Tongue (tissue), 2 donors: ENCODE measurements around the gene OSBPL6. TPM values are rescaled to one million over a fixed set of nuclear protein-coding genes. Genes with fewer than 3 reads are reported as not detected.

Experiments
- DNase-seq: peaks from one replicate; pipeline ENCODE4 v3.0.0-alpha.2; 2015
- total RNA-seq: library from RNA; depleted of rRNA; stranded (reverse); fragments of >200 nt; gene quantifications from one replicate; pipeline ENCODE4 v1.2.3, GENCODE V29; 2014

The OSBPL6 gene
- total RNA-seq, 1 donor from 2014 or later: 12.0 TPM

DNA sequence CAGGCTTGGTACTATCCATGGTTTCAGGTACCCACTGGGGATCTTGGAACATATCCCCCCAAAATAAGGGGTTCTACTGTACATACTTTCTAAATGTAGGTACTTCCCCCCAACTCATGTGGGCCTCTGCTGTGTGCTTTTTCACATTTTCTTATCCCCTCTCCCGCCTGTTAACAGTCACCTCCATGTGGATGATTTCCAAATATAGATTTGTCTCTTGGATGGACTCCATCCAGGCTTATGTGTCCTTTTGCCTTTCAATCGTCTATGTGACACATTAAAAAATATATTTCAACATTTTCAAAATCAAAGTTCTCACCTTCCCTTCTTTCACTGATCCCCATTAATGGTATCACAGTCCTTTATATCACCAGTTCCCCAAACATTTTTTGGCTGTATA, 44.4 kb downstream of the OSBPL6 start:
- no peak for DNase-seq

DNA sequence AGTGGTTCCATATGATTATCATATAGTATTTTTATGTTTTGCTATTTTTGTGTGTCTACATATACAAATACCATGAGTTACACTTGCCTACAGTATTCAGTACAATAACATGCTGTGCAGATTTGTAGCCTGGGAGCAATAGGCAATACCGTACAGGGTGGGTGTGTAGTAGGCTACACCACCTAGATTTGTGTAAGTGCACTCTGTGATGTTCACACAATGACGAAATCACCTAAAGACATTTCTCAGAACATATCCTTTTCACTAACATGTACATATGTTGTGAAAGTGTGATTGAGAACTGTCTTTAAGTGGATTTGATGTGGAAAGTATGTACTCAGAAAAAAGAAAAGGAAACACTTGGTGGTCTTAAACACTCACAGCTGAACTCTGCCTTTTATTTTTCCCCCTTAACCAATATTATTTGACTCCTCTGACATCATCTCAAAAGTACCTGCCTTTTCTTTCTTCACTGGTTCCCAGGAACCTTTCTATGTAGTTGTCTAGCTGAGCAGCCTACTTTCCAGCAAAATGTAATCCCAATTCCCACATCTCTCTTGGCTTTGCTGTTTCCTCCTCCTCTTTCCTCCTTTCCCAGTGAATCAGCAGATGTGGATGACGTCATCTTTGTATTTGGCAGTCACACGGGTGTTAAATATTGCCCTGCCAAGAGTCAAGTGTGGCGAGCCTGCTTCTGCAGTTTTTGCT, 47.7 kb downstream of the OSBPL6 start:
- peak; percentile 96 for DNase-seq

DNA sequence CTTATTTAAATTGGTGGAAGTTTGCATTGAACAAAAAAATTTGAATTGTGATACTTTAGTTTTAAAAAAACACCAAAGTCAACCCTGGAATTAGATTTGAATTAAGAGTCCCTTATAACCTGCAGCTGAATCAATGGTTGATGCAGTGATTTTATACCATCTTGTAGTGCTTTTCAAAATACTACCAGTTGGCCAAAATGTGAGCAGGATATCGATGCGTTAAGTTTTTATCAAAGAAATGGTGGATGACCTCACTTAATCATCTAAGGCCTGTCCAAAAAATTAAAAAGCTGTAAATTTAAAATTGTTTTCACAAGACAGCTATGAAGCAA, 48.2 kb downstream of the OSBPL6 start:
- DNase-seq: no peak

DNA sequence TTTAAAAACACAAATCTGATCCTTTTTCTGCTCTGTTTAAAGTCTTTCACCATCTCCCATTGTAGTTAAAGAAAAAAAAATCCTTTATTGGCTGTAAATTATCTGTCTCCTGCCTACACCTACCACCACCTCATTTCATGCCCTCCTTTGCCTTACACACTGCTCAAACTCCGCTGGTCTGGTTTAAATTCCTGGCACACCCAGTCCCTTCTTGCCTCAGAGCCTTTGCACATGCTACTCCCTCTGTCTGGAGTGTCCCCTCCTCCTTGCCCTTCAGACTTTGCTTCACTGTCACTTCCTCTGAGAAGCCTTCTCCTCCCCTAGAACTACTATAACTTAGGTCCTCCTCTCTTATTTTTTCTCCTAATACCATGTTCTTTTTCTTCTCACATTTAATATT, 49.6 kb downstream of the OSBPL6 start:
- no peak for DNase-seq

DNA sequence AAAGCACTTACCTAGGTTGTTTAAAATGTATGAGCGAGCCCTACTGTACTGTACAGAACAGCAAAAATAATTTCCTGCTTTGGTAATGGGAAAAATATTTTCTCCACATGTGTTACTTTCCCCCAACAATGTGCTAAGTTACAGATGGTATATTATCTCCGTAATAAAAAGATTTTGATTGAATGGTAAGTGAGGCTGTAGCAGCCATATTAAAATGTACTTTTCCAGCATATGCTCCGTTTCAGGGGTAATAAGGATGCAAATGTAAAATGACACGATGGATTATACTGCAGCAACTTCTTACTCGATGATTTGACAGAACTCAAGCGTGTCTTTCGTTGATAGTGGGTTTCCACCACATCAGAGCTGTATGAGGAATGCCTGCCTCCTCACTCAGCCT, 50.5 kb downstream of the OSBPL6 start:
- DNase-seq: peak; percentile 83

DNA sequence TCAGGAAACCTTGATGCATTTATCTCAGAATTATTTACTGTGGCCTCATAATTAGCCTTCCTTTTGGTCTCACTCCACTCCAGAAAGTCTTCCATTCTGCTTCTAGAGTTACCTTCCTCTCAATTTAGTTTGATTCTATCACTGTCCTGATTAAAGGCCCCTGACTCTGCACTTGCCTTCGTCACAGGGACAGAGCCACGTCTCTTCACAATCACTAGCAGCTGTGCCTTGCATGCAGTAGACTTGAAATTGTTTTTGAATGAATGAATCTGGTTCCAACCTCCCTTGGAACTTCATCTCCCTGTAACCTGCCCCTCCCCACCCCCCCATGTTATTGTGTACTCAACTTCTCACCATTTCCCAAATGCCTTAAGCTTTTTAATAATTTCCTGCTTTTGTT, 52.4 kb downstream of the OSBPL6 start:
- DNase-seq: peak; percentile 29

DNA sequence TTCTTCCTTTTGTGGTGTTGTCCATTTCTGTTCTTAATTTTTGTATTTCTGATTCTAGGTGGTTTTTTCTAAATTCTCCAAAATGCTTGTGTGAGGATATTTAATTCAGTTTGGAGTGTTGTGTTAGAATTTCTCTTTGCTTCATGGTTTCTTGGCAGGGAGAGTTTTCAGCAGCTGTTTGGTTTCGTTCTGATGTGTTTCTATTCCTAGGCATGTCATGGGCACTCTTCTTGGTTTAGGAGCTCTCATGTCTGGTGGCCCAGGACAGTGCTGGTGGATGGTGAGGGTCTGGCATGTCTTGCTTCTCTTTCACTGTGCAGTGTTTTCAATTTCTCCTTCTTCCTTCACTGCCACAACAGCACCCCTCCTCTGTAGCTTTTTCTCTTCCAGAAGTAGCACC, 52.9 kb downstream of the OSBPL6 start:
- peak; percentile 85 for DNase-seq

DNA sequence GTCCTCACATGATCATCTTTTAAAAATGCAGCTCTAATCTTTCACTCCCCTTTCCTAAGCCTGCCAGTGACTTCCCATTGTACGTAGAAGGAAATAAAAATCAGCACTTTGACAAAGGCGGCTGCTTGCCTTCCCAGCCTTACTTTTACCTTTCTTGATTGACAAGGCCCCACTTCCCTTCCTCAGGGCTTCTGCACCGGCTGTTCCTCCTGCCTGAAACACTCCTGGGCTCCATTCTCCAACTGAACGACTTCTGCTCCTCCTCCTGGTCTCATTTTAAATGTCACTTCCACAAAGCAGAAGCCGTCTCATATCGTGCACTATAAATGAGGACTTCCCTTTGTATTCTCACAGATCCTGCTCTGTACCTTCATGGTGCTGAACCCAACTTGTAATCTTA, 56.1 kb downstream of the OSBPL6 start:
- no peak for DNase-seq

DNA sequence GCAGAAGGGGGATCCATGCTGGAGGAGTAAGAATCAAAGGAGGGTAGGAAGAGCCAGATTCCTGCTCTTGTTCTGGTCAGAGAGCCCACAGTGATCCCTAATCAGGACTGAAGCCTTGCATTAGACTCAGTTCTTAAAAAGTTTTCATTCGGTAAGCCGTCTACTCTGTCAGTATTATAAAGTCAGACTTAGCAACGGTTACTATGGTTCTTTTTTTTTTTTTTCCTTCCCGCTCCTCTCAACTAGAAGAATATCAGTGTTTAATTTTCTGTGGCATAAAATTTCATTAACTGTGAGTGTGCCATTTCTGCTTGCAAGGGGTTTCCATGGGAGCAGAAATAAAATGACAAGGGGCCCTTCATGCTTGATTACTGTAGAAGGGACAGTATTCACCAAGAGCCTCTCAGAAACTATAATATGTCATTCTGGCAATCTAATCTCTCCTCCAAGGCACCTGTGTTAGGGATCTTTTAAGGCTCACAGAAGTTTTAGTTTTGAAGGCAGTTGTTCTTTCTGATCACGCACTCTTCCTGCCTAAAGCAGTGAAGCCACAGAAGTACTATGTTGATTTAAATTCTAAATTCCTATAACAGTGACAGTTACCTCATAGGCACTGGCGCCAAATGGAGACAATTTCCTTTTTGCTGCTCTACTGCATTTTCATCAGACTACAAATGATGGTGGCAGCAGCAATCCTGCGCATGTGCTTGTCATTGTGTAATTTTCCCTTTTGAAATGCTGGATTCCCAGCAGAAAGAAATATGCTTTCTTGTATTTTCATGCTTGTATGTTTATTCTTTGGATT, 57.0 kb downstream of the OSBPL6 start:
- DNase-seq: peak; percentile 81

DNA sequence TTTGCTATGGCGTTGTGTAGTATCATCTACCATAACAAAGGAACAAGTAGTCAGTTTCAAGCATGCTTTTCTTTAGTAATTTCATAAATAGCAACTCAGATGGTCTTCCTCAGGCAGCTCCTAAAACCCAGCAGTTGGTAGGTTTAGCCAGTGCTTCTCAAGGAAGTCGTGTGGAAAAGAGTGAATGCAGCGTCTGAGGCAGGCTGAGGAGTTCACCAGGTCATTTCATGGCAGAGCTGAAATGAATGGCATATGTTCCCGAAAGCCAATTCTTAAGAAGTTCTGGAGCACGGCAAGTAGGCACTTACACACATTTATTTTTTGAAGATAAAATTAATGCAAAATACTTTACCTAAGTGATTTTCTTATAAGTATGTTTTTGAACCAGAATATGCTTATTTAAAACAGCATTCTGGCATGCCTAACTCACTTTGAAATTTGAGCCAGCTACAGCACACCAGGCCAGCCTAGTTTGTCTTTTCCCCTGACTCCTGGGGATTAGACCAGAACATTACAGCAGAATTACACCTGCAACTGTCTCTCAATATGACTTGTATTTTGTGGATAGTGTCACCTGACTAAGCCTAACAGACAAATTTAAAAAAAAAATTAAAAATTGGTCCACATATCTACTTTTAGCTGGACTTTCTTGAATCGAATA, 62.2 kb downstream of the OSBPL6 start:
- DNase-seq: peak; percentile 72

DNA sequence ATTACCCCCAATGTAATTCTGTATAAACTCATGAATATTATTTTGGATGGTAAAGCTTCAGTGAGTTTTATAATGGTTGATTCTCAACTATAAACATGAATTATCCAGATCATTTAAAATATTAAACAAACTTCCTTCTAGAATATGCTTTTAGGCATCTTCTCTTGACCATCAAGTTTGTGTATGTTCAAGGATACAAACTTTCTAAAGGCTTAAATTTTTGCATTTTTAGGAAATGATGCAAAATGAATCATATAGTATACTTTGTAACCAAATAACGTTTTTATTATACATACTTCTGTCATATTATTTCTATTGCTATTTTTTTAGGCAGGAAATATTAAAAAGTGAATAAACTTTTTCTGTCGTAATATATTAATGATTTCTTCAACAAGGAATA, 62.8 kb downstream of the OSBPL6 start:
- no peak for DNase-seq

DNA sequence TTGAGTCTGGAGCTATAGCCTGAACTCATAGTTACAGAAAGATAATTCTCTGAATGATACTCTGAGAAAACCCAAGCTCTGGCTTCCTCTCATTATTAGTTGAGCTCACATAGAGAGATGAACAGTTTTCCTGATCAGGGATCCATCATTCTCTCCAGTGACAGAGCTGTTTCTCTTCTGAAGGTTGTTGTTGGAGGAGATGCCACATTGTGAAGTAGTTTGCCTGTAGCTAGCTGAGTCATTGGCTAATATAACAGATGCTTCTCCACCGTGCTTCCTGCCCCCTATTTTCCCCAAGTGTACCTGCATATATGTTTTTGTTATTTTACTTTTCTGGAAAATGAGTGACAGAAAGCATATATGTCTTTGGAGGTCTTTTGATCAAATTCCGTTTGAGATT, 64.6 kb downstream of the OSBPL6 start:
- DNase-seq: no peak

DNA sequence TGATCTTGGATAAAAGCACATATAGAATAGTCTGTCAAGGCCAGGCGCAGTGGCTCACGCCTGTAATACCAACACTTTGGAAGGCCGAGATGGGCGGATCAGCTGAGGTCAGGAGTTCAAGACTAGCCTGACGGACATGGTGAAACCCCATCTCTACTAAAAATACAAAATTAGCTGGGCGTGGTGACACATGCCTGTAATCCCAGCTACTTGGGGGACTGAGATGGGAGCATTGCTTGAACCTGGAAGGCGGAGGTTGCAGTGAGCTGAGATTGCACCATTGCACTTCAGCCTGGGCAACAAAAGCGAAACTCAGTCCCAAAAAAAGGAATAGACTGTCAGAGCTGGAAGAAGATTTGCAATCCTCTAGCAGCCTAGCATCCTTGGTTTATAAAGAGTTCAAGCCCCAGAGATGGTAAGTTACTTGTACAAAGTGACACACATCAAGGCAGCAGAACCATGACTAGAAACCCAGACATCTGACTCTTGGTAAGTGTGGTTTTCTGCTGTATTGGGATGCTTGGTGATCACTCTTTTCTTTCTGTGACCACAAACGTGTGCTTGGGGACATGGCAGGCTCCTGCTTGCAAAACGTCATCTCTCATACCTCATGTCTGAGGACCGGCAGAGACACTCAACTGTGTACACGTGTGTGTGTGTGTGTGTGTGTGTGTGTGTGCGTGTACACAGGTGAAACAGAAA, 69.0 kb downstream of the OSBPL6 start:
- no peak for DNase-seq

DNA sequence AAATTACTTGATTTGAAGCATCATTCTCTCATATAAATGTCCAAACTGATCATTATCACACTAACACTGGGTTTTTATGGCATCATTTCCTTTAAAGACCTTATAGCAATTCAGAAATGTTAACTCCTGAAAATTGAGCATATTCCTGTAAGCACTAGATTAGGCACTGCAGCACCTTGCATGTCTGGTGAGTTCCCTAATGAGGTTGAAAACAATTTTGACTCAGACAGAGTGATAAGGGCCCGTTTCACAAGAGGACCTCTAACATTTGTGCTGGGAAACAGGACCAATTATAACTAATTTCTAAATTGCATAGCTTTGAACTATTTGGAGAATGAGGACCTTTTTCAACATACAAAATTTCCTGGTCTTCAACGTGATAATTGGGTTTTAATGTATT, 69.9 kb downstream of the OSBPL6 start:
- DNase-seq: no peak

DNA sequence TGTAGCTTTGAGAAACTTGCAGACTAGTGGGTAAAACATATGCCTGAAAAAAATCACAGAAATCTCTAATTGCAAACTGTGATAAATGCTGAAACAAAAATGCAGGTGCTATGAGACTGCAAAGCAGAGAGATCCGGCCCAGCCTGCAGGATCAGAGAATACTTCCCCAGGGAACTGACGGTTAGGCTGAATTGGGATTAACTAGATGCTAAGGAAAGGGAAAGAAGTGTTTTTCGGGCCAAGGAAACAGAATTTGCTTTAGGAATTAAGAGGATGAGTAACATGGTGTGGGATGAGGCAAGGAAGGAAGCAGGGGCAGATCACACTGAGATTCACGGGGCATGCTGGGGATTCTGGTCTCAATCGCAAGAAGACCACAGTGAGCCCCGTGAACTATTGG, 71.5 kb downstream of the OSBPL6 start:
- DNase-seq: no peak

DNA sequence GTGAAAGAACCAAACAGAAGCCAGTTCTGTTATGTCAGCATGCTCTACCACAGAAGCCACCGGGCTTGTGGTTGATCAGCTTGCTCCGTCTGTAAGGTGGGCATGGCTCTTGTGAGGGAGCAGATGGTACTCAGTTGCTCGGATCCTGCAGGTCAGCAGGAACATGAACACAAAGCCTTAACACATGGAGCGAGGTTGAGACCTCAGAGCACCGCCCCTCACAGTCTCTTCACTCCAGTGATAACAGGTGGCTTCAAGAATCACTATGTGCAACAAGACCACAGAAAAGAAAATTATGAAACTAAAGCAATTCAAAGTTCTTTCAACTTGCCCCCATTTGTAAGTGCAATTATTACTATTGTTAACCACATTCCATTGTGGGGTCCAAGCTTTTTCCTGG, 72.1 kb downstream of the OSBPL6 start:
- no peak for DNase-seq

DNA sequence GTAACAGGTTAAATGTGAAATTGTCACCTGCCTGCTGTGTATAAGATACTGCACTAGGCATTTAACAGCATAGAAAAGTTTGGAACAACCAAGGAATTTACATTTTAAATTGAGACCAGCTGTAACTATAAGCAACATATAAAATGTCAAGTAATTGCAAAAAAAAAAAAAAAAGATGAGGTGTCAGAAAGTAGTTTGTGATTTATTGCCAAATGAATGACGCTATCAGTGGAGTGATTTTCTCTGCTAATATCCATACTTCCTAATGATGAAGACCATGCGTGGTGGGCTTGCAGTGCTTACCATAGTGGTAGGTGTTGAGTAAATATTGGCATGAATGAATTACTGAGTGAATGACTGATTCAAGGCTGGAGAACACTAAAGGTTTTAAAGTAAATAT, 73.3 kb downstream of the OSBPL6 start:
- no peak for DNase-seq

DNA sequence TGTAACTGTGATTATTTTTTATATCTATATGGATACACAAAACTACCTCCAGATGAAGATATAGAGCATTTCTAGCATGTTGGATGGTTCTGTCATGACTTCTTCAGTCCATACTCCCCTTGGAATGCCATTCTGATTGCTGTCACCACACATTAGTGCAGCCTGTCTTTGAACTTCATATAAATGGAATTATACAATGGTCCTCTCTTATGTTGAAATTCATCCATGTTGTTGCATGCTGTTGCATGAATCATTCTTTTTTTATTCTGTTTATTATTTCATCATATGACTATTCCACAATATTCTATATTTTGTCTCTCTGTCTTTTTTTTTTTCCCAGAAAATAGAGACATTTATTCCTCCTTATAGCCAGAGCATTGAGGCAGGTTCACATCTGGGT, 74.1 kb downstream of the OSBPL6 start:
- no peak for DNase-seq

DNA sequence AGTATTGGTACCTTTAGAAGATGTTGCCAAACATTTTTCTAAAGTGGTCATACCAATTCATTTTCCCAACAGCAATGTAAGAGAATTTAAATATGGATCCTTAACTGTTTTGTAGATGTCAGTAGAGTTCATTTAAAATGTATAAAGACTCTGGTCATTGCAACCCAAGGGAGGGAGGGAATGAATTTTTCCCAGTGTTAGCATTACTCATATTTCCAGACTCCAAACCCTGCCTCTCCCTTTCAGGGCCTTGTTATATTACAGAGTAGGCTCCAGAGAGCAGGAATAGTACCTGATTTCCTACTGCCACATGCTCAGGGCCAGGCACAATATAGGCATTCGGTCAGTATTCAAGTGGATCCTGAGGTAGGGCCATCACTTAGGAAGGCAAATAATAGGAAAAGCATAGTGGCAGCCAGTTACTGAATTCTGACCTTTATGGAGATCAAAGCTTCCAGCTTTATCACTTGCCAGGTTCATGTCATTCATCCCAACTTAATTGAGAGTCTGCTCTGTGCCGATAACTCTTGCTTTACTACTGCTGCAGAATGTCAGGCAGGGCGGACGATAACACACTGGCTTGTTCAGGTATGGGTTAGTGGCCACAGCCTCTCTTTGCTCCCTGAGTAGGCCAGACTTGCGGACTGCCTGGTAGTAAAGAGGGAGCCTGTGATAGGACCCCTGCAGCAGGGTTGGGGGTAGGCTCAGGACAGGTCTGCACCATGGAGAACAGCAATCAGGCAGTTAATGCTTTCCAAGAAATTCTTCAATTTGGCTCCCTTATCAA, 75.3 kb downstream of the OSBPL6 start:
- no peak for DNase-seq

DNA sequence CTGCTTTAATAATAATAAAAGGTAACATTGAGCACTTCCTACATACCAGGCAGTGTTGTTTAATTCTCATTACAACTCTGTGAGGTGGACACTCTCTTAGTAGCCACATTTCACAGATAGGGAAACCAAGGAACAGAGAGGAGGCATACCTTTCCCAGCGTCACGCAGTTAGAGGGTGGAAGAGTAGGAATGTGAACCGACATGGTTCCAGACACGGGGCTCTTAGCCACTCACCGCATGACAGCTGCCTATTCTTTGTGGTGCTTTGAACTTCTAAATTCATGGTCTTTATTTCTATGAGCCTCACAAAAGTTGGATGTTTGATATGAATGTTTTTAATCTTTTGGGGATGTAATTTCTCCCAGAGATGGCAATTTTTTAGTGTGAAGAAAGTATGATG, 76.0 kb downstream of the OSBPL6 start:
- no peak for DNase-seq

DNA sequence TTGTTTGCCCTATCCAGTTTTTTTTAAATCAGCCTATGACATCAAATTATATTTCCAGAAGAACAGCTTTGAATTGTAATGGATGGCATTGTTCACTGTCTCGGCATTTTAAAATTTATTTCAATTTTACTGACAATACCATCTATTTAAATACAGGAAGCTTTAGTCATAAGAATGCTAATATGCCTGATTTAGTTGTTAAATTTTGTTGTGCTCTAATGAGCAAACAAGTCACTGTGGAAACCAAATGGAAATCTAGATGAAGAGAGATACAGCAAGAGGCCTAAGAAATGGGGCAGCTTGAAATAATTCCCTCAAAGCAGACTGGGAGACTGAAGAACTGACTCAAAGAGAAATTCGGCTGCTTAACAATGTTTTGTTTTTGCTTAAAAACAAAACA, 76.8 kb downstream of the OSBPL6 start:
- no peak for DNase-seq
